Ectodermal cell (in vitro differentiated cells): ENCODE data around the gene CDHR1.
"Not testable (repeated sequence)": the region's sequence is repeated elsewhere in the genome, so short reads cannot be mapped to it uniquely, and the experiment has no call there.

Experiments
- H3K27ac ChIP-seq: 2 replicates; pipeline ENCODE4 v1.7.0; 2013; ENCODE audit warnings: mild to moderate bottlenecking, low read depth, low read length; ENCODE audit not compliant: insufficient read depth, poor library complexity, severe bottlenecking
- H3K27me3 ChIP-seq: 2 replicates; pipeline ENCODE4 v1.7.0; 2013; ENCODE audit warnings: mild to moderate bottlenecking, low read length; ENCODE audit not compliant: insufficient read depth, control insufficient read depth, poor library complexity, severe bottlenecking
- H3K36me3 ChIP-seq: one replicate; pipeline ENCODE4 v1.7.0; 2013; ENCODE audit warnings: low read length; ENCODE audit not compliant: control insufficient read depth, insufficient read depth
- H3K4me1 ChIP-seq: one replicate; pipeline ENCODE4 v1.7.0; 2013; ENCODE audit warnings: low read length; ENCODE audit not compliant: control insufficient read depth, insufficient read depth
- H3K4me3 ChIP-seq: 2 replicates; pipeline ENCODE4 v1.7.0; 2013; ENCODE audit warnings: low read depth, low read length, control low read depth; ENCODE audit not compliant: insufficient read depth
- H3K9me3 ChIP-seq: 2 replicates; pipeline ENCODE4 v1.7.0; 2013; ENCODE audit warnings: mild to moderate bottlenecking, low read length, moderate library complexity; ENCODE audit not compliant: control insufficient read depth
- WGBS, 2 experiments: methylation state at CpG; one replicate each; pipeline ENCODE4 v1.1.7; 2013; ENCODE audit warnings: missing lambda C conversion rate in 2 of 2; 5-methylcytosine and 5-hydroxymethylcytosine counted together

CDHR1 gene

GRCh38 chr10:84159076-84159685, 35.2 kb upstream of the CDHR1 start:
- Histone ChIP-seq H3K27me3 (no peaks in the 10 kb centered on the region), H3K27ac (no peak overlapping the region), H3K36me3 (no peaks in the 10 kb centered on the region), H3K4me3 (no peak overlapping the region), H3K4me1 (no peaks in the 10 kb centered on the region), H3K9me3 (no peaks in the 10 kb centered on the region)
- WGBS, 2 experiments: 68 to 74% methylated on average over 9 of the region's 9 CpGs

GRCh38 chr10:84160663-84161362, 33.5 kb upstream of the CDHR1 start:
- Histone ChIP-seq H3K27ac (no peak overlapping the region), H3K27me3 (no peaks in the 10 kb centered on the region), H3K4me3 (no peak overlapping the region), H3K4me1 (no peaks in the 10 kb centered on the region), H3K9me3 (no peaks in the 10 kb centered on the region), H3K36me3 (no peaks in the 10 kb centered on the region)
- WGBS, 2 experiments: 48 to 50% methylated on average over 6 of the region's 6 CpGs

GRCh38 chr10:84163996-84164395, 30.3 kb upstream of the CDHR1 start:
- H3K27me3 ChIP-seq: no peaks in the 10 kb centered on the region
- no peaks in the 10 kb centered on the region for H3K36me3 ChIP-seq
- H3K4me3 ChIP-seq: no peak overlapping the region
- H3K4me1 ChIP-seq: no peaks in the 10 kb centered on the region
- H3K9me3 ChIP-seq: no peaks in the 10 kb centered on the region
- 89 to 93% methylated on average over 2 of the region's 2 CpGs for WGBS, 2 experiments
- H3K27ac ChIP-seq: no peak overlapping the region

GRCh38 chr10:84164442-84164841, 29.9 kb upstream of the CDHR1 start:
- Histone ChIP-seq H3K4me3 (no peak overlapping the region), H3K27me3 (no peaks in the 10 kb centered on the region), H3K9me3 (no peaks in the 10 kb centered on the region), H3K36me3 (no peaks in the 10 kb centered on the region), H3K27ac (no peak overlapping the region), H3K4me1 (no peaks in the 10 kb centered on the region)
- 50 to 58% methylated on average over 2 of the region's 2 CpGs for WGBS, 2 experiments

GRCh38 chr10:84166620-84167288, 27.6 kb upstream of the CDHR1 start:
- H3K9me3 ChIP-seq: no peaks in the 10 kb centered on the region
- H3K4me1 ChIP-seq: no peaks in the 10 kb centered on the region
- no peaks in the 10 kb centered on the region for H3K36me3 ChIP-seq
- no peak overlapping the region for H3K4me3 ChIP-seq
- 91 to 92% methylated on average over 4 of the region's 4 CpGs for WGBS, 2 experiments
- no peak overlapping the region for H3K27ac ChIP-seq
- H3K27me3 ChIP-seq: no peaks in the 10 kb centered on the region

GRCh38 chr10:84167289-84167653, 27.1 kb upstream of the CDHR1 start:
- H3K36me3 ChIP-seq, H3K27ac ChIP-seq, H3K9me3 ChIP-seq, H3K4me1 ChIP-seq, H3K4me3 ChIP-seq, H3K27me3 ChIP-seq: not testable (repeated sequence)
- WGBS, 2 experiments: 89 to 90% methylated on average over 2 of the region's 2 CpGs

GRCh38 chr10:84168382-84168781, 26.0 kb upstream of the CDHR1 start:
- not testable (repeated sequence) for H3K9me3 ChIP-seq, H3K36me3 ChIP-seq, H3K4me1 ChIP-seq, H3K27ac ChIP-seq, H3K27me3 ChIP-seq, H3K4me3 ChIP-seq
- WGBS, 2 experiments: 92 to 94% methylated on average over 10 of the region's 10 CpGs

GRCh38 chr10:84171237-84171636, 23.1 kb upstream of the CDHR1 start:
- not testable (repeated sequence) for H3K9me3 ChIP-seq, H3K36me3 ChIP-seq, H3K4me1 ChIP-seq, H3K27me3 ChIP-seq, H3K4me3 ChIP-seq, H3K27ac ChIP-seq
- WGBS, 2 experiments: 88 to 89% methylated on average over 2 of the region's 2 CpGs

GRCh38 chr10:84171700-84172466, 22.5 kb upstream of the CDHR1 start:
- not testable (repeated sequence) for H3K9me3 ChIP-seq, H3K36me3 ChIP-seq, H3K27ac ChIP-seq, H3K4me1 ChIP-seq, H3K27me3 ChIP-seq, H3K4me3 ChIP-seq
- 91 to 94% methylated on average over 16 to 17 of the region's 21 CpGs for WGBS, 2 experiments
